Erythroblast (primary cell): ENCODE measurements around the gene EPB41.

Source experiments
- DNase-seq, 2 experiments: peaks; one replicate each; lab custom pipeline; 2025; lab: John Stamatoyannopoulos, UW
- GATA1 ChIP-seq: IDR thresholded peaks from 2 replicates; pipeline ENCODE4 v1.6.1; 2011; ENCODE audit warnings: low read depth, mild to moderate bottlenecking, control low read depth, low read length, moderate library complexity
- POLR2A ChIP-seq: IDR thresholded peaks from 2 replicates; pipeline ENCODE4 v1.6.1; 2011; ENCODE audit warnings: mild to moderate bottlenecking, low read length

Gene EPB41

DNA sequence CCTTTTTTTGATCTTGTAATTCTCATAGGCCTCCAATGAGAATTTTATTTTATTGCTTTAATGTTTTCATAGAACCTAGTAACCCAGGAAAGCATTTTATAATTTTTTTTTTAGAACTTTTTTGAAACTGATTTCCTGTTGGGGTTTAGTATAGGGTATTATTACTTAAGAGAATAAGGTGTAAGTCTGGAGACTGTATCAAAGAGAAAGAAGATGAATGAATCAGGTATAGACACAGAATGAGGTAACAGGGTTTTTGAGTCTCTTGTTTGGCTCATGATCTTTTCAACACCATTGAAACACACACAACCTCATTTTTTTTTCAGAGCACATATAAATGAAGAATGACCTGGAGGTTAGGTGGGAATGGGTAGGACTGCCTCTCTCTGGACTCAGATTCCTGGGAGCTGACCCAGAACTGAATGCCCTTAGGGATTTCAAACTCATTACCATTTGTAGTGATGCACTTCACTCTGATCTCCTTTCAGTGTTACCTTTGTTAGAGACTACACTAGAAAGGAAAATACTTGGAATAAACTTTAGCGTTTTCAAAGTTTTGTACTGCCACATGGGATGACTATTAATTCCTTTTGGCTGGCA lies 51.0 kb downstream of the EPB41 start:
- no peak for TF ChIP-seq POLR2A
- TF ChIP-seq GATA1, result no peak
- no peak for DNase-seq

DNA sequence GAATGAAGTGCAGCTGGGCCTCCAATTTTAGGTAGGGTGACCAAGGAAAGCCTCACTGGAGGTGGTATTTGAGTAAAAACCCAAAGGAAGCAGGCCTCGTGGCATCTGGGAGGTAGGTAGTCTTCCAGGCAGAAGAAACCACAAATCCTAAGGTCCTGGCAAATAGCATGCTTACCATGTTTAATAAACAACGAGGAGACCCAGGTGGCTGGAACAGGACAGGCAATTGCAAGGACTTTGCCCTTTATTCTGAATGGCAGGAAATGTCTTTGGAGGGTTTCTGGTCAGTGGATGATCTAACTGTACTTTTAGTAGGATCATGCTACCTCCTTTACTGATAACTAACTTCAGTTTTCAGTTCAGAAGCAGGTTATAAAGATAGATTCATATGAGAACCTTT lies 52.2 kb downstream of the EPB41 start:
- TF ChIP-seq POLR2A (no peak), GATA1 (no peak)
- DNase-seq, result no peak

DNA sequence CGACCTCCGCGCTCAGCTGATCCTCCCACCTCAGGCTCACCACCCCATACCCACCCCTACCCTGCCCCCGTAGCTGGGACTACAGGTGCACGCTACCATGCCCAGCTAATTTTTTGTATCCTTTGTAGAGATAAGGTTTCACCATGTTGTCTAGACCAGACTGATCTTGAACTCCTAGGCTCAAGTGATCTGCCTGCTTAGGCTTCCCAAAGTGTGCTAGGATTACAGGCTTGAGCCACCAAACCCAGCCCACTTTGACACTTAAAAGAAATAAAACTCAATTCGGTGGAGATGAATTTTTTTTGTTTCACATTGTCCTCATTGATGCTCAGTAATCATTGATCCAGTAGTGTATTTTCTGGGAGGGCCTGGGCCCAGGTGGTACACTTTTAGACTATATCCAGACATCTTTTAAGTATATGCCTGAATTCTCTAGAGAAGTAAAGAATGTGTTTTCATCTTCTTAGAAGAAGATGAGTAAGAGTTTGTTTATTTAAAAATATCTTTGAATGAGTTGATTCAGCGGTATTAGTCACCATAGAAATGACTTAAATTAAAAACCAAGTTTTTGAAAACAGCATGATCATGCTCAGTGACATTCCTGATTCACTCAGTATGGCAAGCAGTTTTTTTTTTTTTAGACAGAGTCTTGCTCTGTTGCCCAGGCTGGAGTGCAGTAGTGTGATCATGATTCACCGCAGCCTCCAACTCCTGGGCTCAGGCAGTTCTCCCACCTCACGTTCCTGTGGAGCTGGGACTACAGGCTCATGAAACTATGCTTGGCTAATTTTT lies 57.8 kb downstream of the EPB41 start:
- peak in 1 of 2 experiments; percentile 62 for DNase-seq

DNA sequence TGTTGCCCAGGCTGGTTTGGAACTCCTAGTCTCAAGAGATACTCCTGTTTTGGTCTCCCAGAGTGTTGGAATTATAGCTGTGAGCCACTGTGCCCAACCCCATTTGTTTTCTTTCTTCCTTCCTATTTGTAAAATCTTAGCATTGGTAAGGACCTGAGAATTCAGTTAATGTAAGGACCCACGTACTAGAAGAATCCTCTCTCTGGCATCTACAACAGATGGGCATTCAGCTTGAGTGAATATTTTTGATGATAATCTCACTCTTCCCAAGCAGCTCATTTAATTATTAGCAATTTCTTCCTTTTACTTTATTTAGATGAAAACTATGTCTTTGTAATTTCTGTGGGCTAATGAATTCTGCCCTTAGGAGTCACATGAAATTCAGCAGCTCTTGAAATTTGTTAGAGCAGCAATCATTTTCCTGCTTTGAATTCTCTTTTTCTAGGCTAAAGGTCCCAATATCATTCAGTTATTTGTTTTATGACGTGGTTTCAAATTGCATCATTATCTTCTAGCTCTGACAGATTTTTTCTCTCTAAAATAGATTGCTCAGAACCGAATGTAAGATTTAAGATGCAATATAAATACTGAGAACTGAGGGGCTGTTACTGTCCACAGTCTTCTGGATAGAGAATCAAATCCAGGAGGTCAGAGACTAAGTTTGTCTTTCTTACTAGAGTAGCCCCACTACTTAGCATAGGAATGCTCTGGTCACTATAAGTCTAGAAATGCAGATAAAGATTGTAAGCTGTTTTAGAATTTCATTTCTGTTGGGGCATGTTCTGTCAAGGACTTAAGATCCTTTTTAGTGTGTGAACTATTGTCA lies 59.4 kb downstream of the EPB41 start:
- DNase-seq, result no peak
- no peak for TF ChIP-seq POLR2A

More for the DNA sequence above, 57.8 kb downstream of the EPB41 start:
- no peak for TF ChIP-seq GATA1
- no peak for TF ChIP-seq POLR2A

DNA sequence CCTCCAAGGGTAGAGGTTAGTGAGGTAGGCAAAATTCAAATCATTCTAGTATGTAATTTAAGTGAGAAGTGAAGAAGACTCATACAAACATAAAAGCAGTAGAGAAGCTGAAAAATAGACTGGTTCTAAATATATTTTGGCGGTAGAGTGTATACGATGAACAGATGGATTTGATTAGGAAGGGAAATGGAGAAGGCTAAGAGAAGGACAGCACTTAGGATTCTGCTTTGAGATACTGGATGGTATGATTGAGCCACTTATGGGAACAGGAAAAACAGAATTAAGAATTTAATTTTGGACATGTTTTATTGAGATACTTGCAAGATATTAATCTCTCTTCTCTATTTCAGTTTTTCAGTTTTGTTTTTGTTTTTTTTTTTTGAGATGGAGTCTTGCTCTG lies 60.1 kb downstream of the EPB41 start:
- no peak for TF ChIP-seq POLR2A
- no peak for TF ChIP-seq GATA1
- DNase-seq, result no peak

DNA sequence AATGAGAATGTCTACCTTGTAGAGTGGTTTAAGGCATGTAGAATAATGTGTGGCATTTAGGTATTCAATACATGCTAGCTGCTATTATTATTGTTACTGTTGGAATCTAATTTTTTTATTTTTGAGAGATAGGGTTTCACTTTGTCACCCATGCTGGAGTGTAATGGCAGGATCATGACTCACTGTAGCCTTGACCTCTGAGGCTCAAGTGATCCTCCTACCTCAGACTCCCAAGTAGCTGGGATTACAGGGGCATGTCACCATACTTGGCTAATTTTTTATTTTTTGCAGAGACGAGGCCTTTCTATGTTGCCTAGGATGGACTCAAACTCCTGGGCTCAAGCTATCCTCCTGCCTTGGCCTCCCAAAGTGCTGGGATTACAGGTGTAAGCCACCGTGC lies 61.9 kb downstream of the EPB41 start:
- TF ChIP-seq POLR2A (no peak), GATA1 (no peak)
- DNase-seq, result peak in 1 of 2 experiments; percentile 56

DNA sequence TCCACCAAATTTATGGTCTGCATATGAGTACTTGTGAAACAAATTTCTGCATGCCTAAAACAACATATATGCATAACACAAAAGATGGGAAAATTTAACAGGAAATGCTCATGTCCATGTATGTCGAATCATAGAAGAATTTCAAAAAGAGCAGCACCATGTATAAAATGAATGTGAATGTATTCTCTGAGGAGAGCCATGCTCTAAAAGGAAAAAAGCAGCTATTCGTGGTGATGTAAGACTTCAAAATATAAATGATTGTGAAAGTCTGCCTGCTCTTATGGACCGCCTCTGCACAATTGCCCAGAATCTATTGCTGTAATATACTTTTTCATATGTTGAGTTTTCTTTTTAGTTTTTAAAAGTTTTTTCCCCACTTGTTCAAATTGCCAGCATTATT lies 66.8 kb downstream of the EPB41 start:
- no peak for DNase-seq
- no peak for TF ChIP-seq GATA1

DNA sequence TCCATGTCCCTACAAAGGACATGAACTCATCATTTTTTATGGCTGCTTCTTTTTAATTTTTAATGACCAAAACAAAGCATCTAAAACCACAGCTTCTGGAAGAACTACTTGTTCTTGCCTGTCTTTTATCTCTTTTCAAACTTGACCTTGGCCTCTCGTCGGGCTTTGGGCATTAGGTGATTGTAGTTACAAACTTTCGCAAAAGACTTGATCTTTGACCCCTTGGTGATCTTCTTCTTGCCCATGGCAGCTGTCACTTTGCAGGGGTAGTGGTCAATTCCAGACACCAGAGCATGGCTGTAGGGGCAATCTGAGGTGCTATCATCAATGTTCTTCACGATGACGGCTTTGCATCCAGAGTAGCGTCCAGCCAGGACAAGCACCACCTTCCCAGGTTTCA lies 67.8 kb downstream of the EPB41 start:
- TF ChIP-seq GATA1, result no peak
- TF ChIP-seq POLR2A, result no peak

DNA sequence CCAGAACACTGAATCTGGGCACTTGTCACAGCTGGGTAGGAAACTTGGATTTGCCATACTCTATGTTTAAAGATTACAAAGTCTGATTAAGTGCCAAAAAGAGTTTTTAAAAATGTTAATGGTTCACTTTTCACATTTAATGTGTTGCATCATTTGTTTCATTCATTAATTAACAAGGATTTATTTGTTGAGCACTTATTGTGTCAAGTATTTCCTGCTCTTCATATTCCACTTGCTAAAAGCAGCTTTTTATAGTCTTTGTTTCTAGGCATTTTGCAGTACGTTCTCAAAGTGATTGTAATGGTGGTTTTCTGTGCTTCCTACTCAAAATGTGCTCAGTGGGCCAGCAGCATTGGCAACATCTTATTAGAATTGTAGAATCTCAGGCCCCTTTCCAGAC lies 68.7 kb downstream of the EPB41 start:
- TF ChIP-seq POLR2A, result no peak
- no peak for TF ChIP-seq GATA1

More for the DNA sequence above, 67.8 kb downstream of the EPB41 start:
- DNase-seq, result no peak

DNA sequence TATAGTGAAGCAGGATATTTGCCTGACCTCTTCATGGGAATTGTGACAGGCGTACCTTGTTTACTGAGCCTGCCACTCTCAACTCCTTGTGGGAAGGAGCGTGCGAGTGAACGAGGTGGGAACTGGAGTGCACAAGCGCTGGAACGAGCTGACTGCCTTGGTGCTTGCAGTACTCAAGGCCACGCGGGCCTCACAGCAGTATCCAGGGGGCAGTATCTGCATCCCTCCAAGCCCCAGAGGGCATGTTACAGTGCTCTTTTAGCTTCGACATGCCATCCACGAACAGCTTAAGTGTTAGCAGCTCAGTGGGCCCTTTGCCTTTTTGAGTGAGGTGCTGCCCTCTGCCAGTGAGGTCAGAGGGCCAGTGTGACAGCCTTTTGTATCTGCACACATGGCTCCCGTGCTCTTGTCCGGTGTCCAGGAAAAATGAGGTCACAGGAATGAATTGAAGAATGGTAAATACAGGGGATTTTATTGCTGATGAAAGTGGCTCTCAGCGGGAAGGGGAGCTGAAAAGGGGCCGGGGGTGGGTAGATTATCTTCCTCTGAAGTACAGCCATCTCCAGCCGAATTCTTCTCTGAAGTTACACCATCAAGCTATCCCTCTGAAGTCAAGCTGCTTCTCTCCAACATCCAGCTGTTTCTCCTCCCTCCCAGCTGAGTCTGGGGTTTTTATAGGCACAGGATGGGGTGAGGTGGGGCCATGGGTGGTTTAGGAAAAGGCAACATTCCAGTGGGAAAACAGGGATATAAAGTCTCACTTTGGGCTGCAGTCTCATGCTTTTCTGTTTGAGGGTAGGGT lies 69.3 kb downstream of the EPB41 start:
- no peak for TF ChIP-seq POLR2A
- TF ChIP-seq GATA1, result no peak
- DNase-seq, result peak in 1 of 2 experiments; percentile 26

More for the DNA sequence above, 68.7 kb downstream of the EPB41 start:
- no peak for DNase-seq

DNA sequence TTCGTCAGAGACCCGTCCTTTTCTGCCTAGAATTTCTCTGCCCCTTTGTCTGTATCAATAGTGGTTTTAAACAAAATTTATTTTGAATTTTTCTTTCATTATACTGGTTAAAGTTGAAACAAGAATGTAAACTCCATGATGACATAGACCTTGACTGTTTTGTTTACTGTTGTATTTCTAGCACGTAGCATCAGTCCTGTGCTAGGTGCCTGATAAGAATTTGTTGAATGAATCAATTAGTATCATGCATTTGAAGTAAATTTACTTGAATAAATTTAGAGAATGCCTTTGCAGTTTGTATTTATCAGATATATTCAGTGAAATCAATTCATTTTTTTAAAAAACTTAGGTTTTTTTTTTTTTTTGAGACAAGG lies 69.9 kb downstream of the EPB41 start:
- TF ChIP-seq POLR2A, result no peak
- TF ChIP-seq GATA1, result no peak
- DNase-seq, result no peak

DNA sequence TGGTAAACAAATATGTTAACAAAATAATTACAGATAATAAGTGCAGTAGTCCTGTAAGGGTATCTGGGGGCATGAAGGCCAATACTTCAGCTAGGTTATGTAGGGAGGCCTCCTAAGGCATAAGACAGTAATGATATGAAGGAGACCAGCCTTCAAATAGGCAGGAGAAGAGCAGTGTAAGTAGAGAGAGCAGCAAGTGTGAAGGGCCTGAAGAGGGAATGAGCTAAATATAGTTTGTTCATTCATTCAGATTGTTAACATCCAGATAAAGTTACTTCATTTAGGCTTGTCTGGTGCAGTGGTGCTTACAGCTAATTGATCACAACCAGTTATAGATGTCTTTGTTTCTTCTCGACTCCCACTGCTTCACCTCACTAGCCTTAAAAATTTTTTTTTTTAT lies 71.1 kb downstream of the EPB41 start:
- TF ChIP-seq GATA1, result no peak
- TF ChIP-seq POLR2A, result no peak
- DNase-seq, result no peak

DNA sequence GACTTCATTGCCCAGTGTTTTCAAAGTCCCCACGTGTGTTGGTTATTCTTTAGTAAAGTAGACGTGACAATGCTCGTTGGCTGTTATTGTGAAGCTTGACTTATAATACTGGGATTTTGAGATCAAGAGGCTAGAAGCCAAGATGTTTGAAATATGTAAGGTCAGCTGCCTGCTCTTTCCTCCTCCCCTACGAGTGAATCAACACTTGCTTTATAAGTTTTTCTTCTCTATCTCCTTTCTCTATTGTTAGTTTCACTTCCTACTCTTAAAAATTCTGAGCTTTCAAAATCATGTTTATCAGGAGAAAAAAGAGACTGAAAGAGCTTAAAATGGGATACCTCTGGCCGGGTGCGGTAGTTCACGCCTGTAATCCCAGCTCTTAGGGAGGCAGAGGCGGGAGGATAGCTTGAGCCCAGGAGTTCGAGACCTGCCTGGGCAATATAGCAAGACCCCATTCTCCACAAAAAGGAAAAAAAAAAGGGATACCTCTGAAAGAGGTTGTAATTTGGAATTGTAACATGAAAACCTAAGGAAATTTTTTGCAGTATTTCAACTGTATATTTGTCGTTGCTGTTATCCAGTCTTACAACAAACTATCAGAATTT lies 72.0 kb downstream of the EPB41 start:
- TF ChIP-seq GATA1 (no peak), POLR2A (no peak)
- no peak for DNase-seq
